ENCODE data around the gene UBE3B. TPM values are rescaled to one million over a fixed set of nuclear protein-coding genes. Genes with fewer than 3 reads are reported as not detected.

Gene UBE3B
- polyA plus RNA-seq, 1 donor (not counting 4 experiments of a cell fraction or from before 2014, with no cell fraction given): 27.1 TPM

- H3K4me2 ChIP-seq (ENCODE audit: control insufficient read depth, extremely low read depth, insufficient read depth, low read depth, low read length): no peak overlapping the region
- dilution Hi-C loops (cut with MboI; ENCODE audit: extremely low pct_ligation_motif_present, low sequenced_read_pairs): loop anchor here (25.0 kb wide), 1 partner anchor 248 kb away; no protein-coding TSS in a partner anchor
- no peaks in the 10 kb centered on the region for H4K20me1 ChIP-seq (ENCODE audit: control insufficient read depth, extremely low read depth, insufficient read depth, low read length)
- no peak overlapping the region for H3K9ac ChIP-seq (ENCODE audit: control insufficient read depth, extremely low read depth, insufficient read depth, low read length)
- H3K79me2 ChIP-seq (ENCODE audit: control insufficient read depth, insufficient read depth, low read length): no peaks in the 10 kb centered on the region
- H3K27ac ChIP-seq (ENCODE audit: control insufficient read depth, insufficient read depth, low read length): no peak overlapping the region
- H3K27me3 ChIP-seq (ENCODE audit: control insufficient read depth, extremely low read depth, insufficient read depth, low read length): no peaks in the 10 kb centered on the region
- TF ChIP-seq, protein P1, sequence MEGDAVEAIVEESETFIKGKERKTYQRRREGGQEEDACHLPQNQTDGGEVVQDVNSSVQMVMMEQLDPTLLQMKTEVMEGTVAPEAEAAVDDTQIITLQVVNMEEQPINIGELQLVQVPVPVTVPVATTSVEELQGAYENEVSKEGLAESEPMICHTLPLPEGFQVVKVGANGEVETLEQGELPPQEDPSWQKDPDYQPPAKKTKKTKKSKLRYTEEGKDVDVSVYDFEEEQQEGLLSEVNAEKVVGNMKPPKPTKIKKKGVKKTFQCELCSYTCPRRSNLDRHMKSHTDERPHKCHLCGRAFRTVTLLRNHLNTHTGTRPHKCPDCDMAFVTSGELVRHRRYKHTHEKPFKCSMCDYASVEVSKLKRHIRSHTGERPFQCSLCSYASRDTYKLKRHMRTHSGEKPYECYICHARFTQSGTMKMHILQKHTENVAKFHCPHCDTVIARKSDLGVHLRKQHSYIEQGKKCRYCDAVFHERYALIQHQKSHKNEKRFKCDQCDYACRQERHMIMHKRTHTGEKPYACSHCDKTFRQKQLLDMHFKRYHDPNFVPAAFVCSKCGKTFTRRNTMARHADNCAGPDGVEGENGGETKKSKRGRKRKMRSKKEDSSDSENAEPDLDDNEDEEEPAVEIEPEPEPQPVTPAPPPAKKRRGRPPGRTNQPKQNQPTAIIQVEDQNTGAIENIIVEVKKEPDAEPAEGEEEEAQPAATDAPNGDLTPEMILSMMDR (optimal IDR thresholded peaks at IDR 0.05 in 1 of 3, IDR thresholded peaks at IDR 0.05 in 1 of 3, conservative IDR thresholded peaks at IDR 0.05 in 1 of 3; ENCODE audit: extremely low read depth in 1 of 3, insufficient read depth in 2 of 3, low read length in 3 of 3): no peak
- no peak for TF ChIP-seq EZH2 (IDR thresholded peaks at IDR 0.05; ENCODE audit: low read length)
- no peak for FAIRE-seq
- H3K4me1 ChIP-seq (ENCODE audit: control insufficient read depth, extremely low read depth, insufficient read depth, low read length): peaks cover 6% of the 10 kb centered on the region
- H2AFZ ChIP-seq (ENCODE audit: control insufficient read depth, low read length): no peak overlapping the region
- H3K36me3 ChIP-seq (ENCODE audit: control insufficient read depth in 2 of 2, extremely low read depth in 1 of 2, insufficient read depth in 2 of 2, low read length in 2 of 2): no peaks in the 10 kb centered on the region
- DNase-seq (ENCODE audit: low read depth, low spot score): no peak
- H3K4me3 ChIP-seq (ENCODE audit: control insufficient read depth in 2 of 3, extremely low read depth in 1 of 3, insufficient read depth in 2 of 3, low read depth in 1 of 3, low read length in 3 of 3): no peak overlapping the region
- no peaks in the 10 kb centered on the region for H3K9me1 ChIP-seq (ENCODE audit: control insufficient read depth, extremely low read depth, insufficient read depth, low read length)
- no peaks in the 10 kb centered on the region for H3K9me3 ChIP-seq (ENCODE audit: control insufficient read depth, low read depth, low read length)
Observed at GRCh38 chr12:109539508-109539907, 62.1 kb downstream of the UBE3B start.

GRCh38 chr12:109540526-109541412 is 63.3 kb downstream of the UBE3B start:
- Histone ChIP-seq H3K9me1 (ENCODE audit: control insufficient read depth, extremely low read depth, insufficient read depth, low read length) (no peaks in the 10 kb centered on the region), H3K4me2 (ENCODE audit: control insufficient read depth, extremely low read depth, insufficient read depth, low read depth, low read length) (no peak overlapping the region), H3K4me1 (ENCODE audit: control insufficient read depth, extremely low read depth, insufficient read depth, low read length) (peaks cover 18% of the 10 kb centered on the region), H2AFZ (ENCODE audit: control insufficient read depth, low read length) (no peak overlapping the region), H3K9me3 (ENCODE audit: control insufficient read depth, low read depth, low read length) (no peaks in the 10 kb centered on the region), H3K4me3 (ENCODE audit: control insufficient read depth in 2 of 3, extremely low read depth in 1 of 3, insufficient read depth in 2 of 3, low read depth in 1 of 3, low read length in 3 of 3) (no peak overlapping the region), H3K36me3 (ENCODE audit: control insufficient read depth in 2 of 2, extremely low read depth in 1 of 2, insufficient read depth in 2 of 2, low read length in 2 of 2) (no peaks in the 10 kb centered on the region), H4K20me1 (ENCODE audit: control insufficient read depth, extremely low read depth, insufficient read depth, low read length) (no peaks in the 10 kb centered on the region), H3K9ac (ENCODE audit: control insufficient read depth, extremely low read depth, insufficient read depth, low read length) (no peak overlapping the region), H3K27me3 (ENCODE audit: control insufficient read depth, extremely low read depth, insufficient read depth, low read length) (no peaks in the 10 kb centered on the region), H3K79me2 (ENCODE audit: control insufficient read depth, insufficient read depth, low read length) (no peaks in the 10 kb centered on the region), H3K27ac (ENCODE audit: control insufficient read depth, insufficient read depth, low read length) (no peak overlapping the region)
- no peak for TF ChIP-seq EZH2 (IDR thresholded peaks at IDR 0.05; ENCODE audit: low read length)
- TF ChIP-seq, protein P1 (optimal IDR thresholded peaks at IDR 0.05 in 1 of 3, IDR thresholded peaks at IDR 0.05 in 1 of 3, conservative IDR thresholded peaks at IDR 0.05 in 1 of 3; ENCODE audit: extremely low read depth in 1 of 3, insufficient read depth in 2 of 3, low read length in 3 of 3): no peak
- FAIRE-seq (no peak), DNase-seq (ENCODE audit: low read depth, low spot score) (no peak)
- dilution Hi-C loops (cut with MboI; ENCODE audit: extremely low pct_ligation_motif_present, low sequenced_read_pairs): loop anchor here (25.0 kb wide), 1 partner anchor 247 kb away; no protein-coding TSS in a partner anchor
